ENCODE data around the gene PPP3CA. TPM values are rescaled to one million over a fixed set of nuclear protein-coding genes. Genes with fewer than 3 reads are reported as not detected.

Gene PPP3CA
- total RNA-seq, 1 donor from 2014 or later = 36.5 TPM

GRCh38 chr4:101222156-101222845 is 125.0 kb downstream of the PPP3CA start:
- no peaks in the 10 kb centered on the region for H3K9me3 Mint-ChIP-seq (ENCODE audit: low read depth)
- H3K36me3 Mint-ChIP-seq (ENCODE audit: low read depth) = no peaks in the 10 kb centered on the region
- DNase-seq (ENCODE audit: low spot score) = no peak
- H3K27me3 Mint-ChIP-seq (ENCODE audit: low read depth) = no peaks in the 10 kb centered on the region
- H3K4me3 Mint-ChIP-seq (ENCODE audit: unreplicated experiment) = no peak overlapping the region
- no peak overlapping the region for H3K27ac Mint-ChIP-seq (ENCODE audit: unreplicated experiment)
- H3K4me1 Mint-ChIP-seq (ENCODE audit: low read depth) = peaks cover 75% of the 10 kb centered on the region
- no peak for TF ChIP-seq CTCF (IDR thresholded peaks at IDR 0.05)

GRCh38 chr4:101221294-101221693 is 126.0 kb downstream of the PPP3CA start:
- H3K9me3 Mint-ChIP-seq (ENCODE audit: low read depth) = no peaks in the 10 kb centered on the region
- no peaks in the 10 kb centered on the region for H3K36me3 Mint-ChIP-seq (ENCODE audit: low read depth)
- H3K4me3 Mint-ChIP-seq (ENCODE audit: unreplicated experiment) = no peak overlapping the region
- no peak for DNase-seq (ENCODE audit: low spot score)
- no peak for TF ChIP-seq CTCF (IDR thresholded peaks at IDR 0.05)
- H3K4me1 Mint-ChIP-seq (ENCODE audit: low read depth) = peaks cover 75% of the 10 kb centered on the region
- no peaks in the 10 kb centered on the region for H3K27me3 Mint-ChIP-seq (ENCODE audit: low read depth)
- no peak overlapping the region for H3K27ac Mint-ChIP-seq (ENCODE audit: unreplicated experiment)

- no peak overlapping the region for H3K27ac Mint-ChIP-seq (ENCODE audit: unreplicated experiment)
- no peak for DNase-seq (ENCODE audit: low spot score)
- H3K4me1 Mint-ChIP-seq (ENCODE audit: low read depth) = peaks cover 64% of the 10 kb centered on the region
- no peaks in the 10 kb centered on the region for H3K27me3 Mint-ChIP-seq (ENCODE audit: low read depth)
- TF ChIP-seq CTCF (IDR thresholded peaks at IDR 0.05) = no peak
- no peaks in the 10 kb centered on the region for H3K9me3 Mint-ChIP-seq (ENCODE audit: low read depth)
- no peak overlapping the region for H3K4me3 Mint-ChIP-seq (ENCODE audit: unreplicated experiment)
- H3K36me3 Mint-ChIP-seq (ENCODE audit: low read depth) = no peaks in the 10 kb centered on the region
Observed at GRCh38 chr4:101218894-101219293, 128.4 kb downstream of the PPP3CA start.

- no peak overlapping the region for H3K4me3 Mint-ChIP-seq (ENCODE audit: unreplicated experiment)
Observed at GRCh38 chr4:101218346-101218745, 129.0 kb downstream of the PPP3CA start.

More at GRCh38 chr4:101218346-101218745, 129.0 kb downstream of the PPP3CA start:
- DNase-seq (ENCODE audit: low spot score) = no peak
- H3K4me1 Mint-ChIP-seq (ENCODE audit: low read depth) = peaks cover 59% of the 10 kb centered on the region
- no peaks in the 10 kb centered on the region for H3K36me3 Mint-ChIP-seq (ENCODE audit: low read depth)
- TF ChIP-seq CTCF (IDR thresholded peaks at IDR 0.05) = no peak
- H3K27ac Mint-ChIP-seq (ENCODE audit: unreplicated experiment) = no peak overlapping the region
- H3K27me3 Mint-ChIP-seq (ENCODE audit: low read depth) = no peaks in the 10 kb centered on the region
- no peaks in the 10 kb centered on the region for H3K9me3 Mint-ChIP-seq (ENCODE audit: low read depth)

Measured in chondrocyte (in vitro differentiated cells).